CD4-positive, alpha-beta T cell (primary cell): Measurements from ENCODE around the gene SLC66A3. TPM values are rescaled to one million over a fixed set of nuclear protein-coding genes. Genes with fewer than 3 reads are reported as not detected.

Source experiments
- ATAC-seq: fragments of 200-7000 bp; cut with Tn5 transposase; one replicate; pipeline ENCODE4 v1.10.0; 2022; ENCODE audit warnings: mild to moderate bottlenecking; ENCODE audit not compliant: poor library complexity
- CTCF ChIA-PET: fragments of 350-600 bp; sonication (Branson Sonifier 250); formaldehyde crosslinking; loops from one replicate; lab custom pipeline; 2021; ENCODE audit warnings: antibody characterized with exemption, inconsistent platforms; lab: Charles Lee
- POLR2A ChIA-PET: fragments of 350-600 bp; sonication (Branson Sonifier 250); formaldehyde crosslinking; loops from one replicate; lab custom pipeline; 2021; ENCODE audit warnings: antibody characterized with exemption, inconsistent platforms; lab: Charles Lee
- DNase-seq, 14 experiments: peaks; one replicate each; pipeline ENCODE4 v3.0.0-alpha.2; 2013 to 2020; ENCODE audit warnings: mixed read lengths in 2 of 14
- H3K27ac ChIP-seq, 2 donors: one replicate each; pipeline versions ENCODE4 v1.5.1 to v1.7.0; 2013; ENCODE audit warnings: low read length in 2 of 2, low read depth in 1 of 2, mild to moderate bottlenecking in 1 of 2
- H3K27me3 ChIP-seq, 2 experiments: 1 replicate in 1 of 2; 2 replicates in 1 of 2; pipeline versions ENCODE4 v1.6.1 to v1.7.0; 2013; ENCODE audit warnings: low read length in 2 of 2, control low read depth in 1 of 2, mild to moderate bottlenecking in 1 of 2, moderate library complexity in 1 of 2; ENCODE audit not compliant: insufficient read depth in 2 of 2, control insufficient read depth in 1 of 2
- H3K36me3 ChIP-seq: one replicate; pipeline ENCODE4 v1.6.1; 2013; ENCODE audit warnings: low read length, control low read depth; ENCODE audit not compliant: insufficient read depth
- H3K4me1 ChIP-seq: one replicate; pipeline ENCODE4 v1.6.1; 2013; ENCODE audit warnings: low read length, control low read depth; ENCODE audit not compliant: insufficient read depth
- H3K4me3 ChIP-seq: one replicate; pipeline ENCODE4 v1.5.1; 2013; ENCODE audit warnings: mild to moderate bottlenecking, low read length, moderate library complexity
- H3K9me3 ChIP-seq, 2 experiments: 1 replicate in 1 of 2; 2 replicates in 1 of 2; pipeline versions ENCODE4 v1.6.1 to v1.7.0; 2013; ENCODE audit warnings: low read length in 2 of 2, mild to moderate bottlenecking in 2 of 2, control low read depth in 1 of 2, moderate library complexity in 1 of 2; ENCODE audit not compliant: control insufficient read depth in 1 of 2, insufficient read depth in 1 of 2
- H3K27ac Mint-ChIP-seq: one replicate; pipeline ENCODE4 v1.8.0; 2020; ENCODE audit warnings: mixed read lengths
- H3K27me3 Mint-ChIP-seq: one replicate; pipeline ENCODE4 v1.8.0; 2021; ENCODE audit warnings: mixed read lengths
- H3K36me3 Mint-ChIP-seq: one replicate; pipeline ENCODE4 v1.8.0; 2021; ENCODE audit warnings: low read depth, mixed read lengths
- H3K4me1 Mint-ChIP-seq: one replicate; pipeline ENCODE4 v1.8.0; 2021; ENCODE audit warnings: low read depth, mixed read lengths
- H3K4me3 Mint-ChIP-seq: one replicate; pipeline ENCODE4 v1.8.0; 2020; ENCODE audit warnings: mild to moderate bottlenecking, mixed read lengths
- H3K9me3 Mint-ChIP-seq: one replicate; pipeline ENCODE4 v1.8.0; 2020; ENCODE audit warnings: mixed read lengths
- intact Hi-C, 2 experiments: fragments of 100-400 bp; cut with DNase I in 1 of 2; cut with micrococcal nuclease in 1 of 2; formaldehyde crosslinking; loops; one replicate each; pipeline versions ENCODE4 v1.15.1 to v1.9.0; 2023 to 2025; cut with DNase I, micrococcal nuclease
- total RNA-seq, 174 experiments: library from RNA in 2 of 174; stranded (reverse) in 2 of 174; gene quantifications; one replicate each; pipeline ENCODE4 v1.2.3 and lab custom pipeline; 2021 to 2026
- TF ChIP-seq, protein P1 (sequence below): fragments of 200-600 bp; IDR thresholded peaks from one replicate; pipeline ENCODE4 v1.8.0; 2022; ENCODE audit warnings: antibody characterized with exemption, mild to moderate bottlenecking

SLC66A3 gene
- total RNA-seq, 2 experiments from 2014 or later, result 6.9 to 7.3 TPM

DNA sequence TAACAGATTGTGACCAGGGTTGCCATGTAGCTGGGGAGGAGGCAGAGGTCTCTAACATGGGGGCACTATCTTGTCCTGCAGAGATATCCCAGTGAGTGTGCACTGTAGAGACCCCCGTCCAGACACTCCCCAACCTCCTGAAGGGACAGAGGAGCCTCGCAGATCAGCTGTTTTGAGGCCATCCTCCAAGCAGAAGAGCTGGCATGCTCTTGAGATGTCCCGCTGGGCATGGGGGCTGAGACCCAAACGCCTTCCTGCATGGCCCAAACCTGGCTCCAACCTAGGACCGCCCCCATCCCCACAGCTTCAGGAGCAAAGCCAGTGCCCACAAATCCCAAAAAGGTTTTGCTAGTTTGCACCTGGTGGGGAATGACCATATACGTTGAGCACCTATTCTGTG lies 2.7 kb upstream of the SLC66A3 start:
- peaks cover 26% of the 10 kb centered on the region for H3K4me1 ChIP-seq
- CTCF ChIA-PET, result interaction anchor here (0.6 to 1.6 kb wide), 2 partner anchors 10 to 20 kb away, joined by 3 to 10 read pairs; a partner anchor contains a TSS
- peaks cover 0 to 2% of the 10 kb centered on the region in 2 experiments for H3K9me3 ChIP-seq
- Mint-ChIP-seq H3K4me1 (peaks cover 23% of the 10 kb centered on the region), H3K27ac (no peak overlapping the region), H3K36me3 (no peaks in the 10 kb centered on the region), H3K9me3 (no peaks in the 10 kb centered on the region), H3K4me3 (no peak overlapping the region), H3K27me3 (no peaks in the 10 kb centered on the region)
- TF ChIP-seq, protein P1, sequence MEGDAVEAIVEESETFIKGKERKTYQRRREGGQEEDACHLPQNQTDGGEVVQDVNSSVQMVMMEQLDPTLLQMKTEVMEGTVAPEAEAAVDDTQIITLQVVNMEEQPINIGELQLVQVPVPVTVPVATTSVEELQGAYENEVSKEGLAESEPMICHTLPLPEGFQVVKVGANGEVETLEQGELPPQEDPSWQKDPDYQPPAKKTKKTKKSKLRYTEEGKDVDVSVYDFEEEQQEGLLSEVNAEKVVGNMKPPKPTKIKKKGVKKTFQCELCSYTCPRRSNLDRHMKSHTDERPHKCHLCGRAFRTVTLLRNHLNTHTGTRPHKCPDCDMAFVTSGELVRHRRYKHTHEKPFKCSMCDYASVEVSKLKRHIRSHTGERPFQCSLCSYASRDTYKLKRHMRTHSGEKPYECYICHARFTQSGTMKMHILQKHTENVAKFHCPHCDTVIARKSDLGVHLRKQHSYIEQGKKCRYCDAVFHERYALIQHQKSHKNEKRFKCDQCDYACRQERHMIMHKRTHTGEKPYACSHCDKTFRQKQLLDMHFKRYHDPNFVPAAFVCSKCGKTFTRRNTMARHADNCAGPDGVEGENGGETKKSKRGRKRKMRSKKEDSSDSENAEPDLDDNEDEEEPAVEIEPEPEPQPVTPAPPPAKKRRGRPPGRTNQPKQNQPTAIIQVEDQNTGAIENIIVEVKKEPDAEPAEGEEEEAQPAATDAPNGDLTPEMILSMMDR, result no peak
- H3K27ac ChIP-seq, result no peak overlapping the region
- H3K4me3 ChIP-seq, result no peak overlapping the region
- DNase-seq (no peak), ATAC-seq (no peak)
- H3K36me3 ChIP-seq, result no peaks in the 10 kb centered on the region
- POLR2A ChIA-PET, result no interaction called here
- no peaks in the 10 kb centered on the region for H3K27me3 ChIP-seq
- intact Hi-C loops, result loop anchor here (2.0 to 10.0 kb wide), 6 partner anchors 18 to 622 kb away; partner anchors contain the start of genes NOL10 (in 1 of the 2) and ROCK2 (in 1 of the 2)

DNA sequence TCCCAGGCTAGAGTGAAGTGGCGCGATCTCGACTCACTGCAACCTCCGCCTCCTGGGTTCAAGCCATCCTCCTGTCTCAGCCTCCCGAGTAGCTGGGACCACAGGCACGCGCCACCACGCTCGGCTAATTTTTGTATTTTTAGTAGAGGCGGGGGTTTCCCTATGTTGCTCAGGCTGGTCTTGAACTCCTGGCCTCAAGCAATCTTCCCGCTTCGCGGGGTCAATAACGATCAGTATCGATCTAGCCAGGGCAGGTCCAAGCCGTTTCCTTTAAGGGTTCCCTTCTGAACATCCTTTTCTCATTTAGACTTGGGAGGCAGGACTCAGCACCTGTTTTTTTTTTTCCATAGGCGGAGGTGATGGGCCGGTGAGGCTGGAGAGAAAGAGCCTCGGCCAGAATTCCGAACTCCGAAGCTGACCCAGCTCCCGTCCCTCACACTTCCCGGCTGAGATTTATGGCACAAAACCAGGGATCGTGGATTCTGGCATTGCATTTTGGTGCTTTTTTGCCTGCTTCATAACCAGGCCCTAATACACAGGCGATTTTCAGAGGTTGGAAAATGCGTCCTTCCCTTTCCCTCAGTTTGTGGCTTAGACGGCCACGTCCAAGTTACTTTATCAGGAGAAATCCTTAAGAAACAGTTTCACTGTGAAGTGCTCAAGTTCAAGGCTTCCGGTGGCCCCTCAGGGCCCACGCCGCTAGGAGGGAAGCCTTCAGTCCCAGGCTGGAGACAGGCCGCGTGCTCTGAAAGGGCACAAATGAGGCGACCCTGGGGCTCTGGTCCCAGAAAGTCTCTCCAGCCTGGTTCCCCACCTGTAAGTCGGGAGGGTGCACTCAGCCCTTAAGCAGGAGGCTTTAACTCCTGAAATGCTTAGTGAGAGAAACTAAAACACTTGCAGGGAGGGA lies 998 bp upstream of the SLC66A3 start:
- H3K27ac Mint-ChIP-seq, result peak overlapping the region; percentile 90
- H3K36me3 ChIP-seq, result no peaks in the 10 kb centered on the region
- CTCF ChIA-PET, result interaction anchor here (0.6 to 1.5 kb wide), 3 partner anchors 23 to 64 kb away, joined by 3 to 6 read pairs (median 3); no protein-coding TSS in a partner anchor

GRCh38 chr2:11154923-11155380 lies 315 bp upstream of the SLC66A3 start:
- Histone ChIP-seq H3K27me3 (no peaks in the 10 kb centered on the region), H3K9me3 (no peaks in the 10 kb centered on the region), H3K36me3 (no peaks in the 10 kb centered on the region), H3K4me3 (peak overlapping the region; percentile 60), H3K27ac (peak overlapping the region; percentile 74 to 78), H3K4me1 (peaks cover 34% of the 10 kb centered on the region)
- no peaks in the 10 kb centered on the region for H3K36me3 Mint-ChIP-seq
- TF ChIP-seq, protein P1, result no peak
- CTCF ChIA-PET, result interaction anchor here (1.1 to 1.5 kb wide), 4 partner anchors 22 to 323 kb away, joined by 3 to 7 read pairs (median 6); a partner anchor contains a TSS
- H3K4me3 Mint-ChIP-seq, result peak overlapping the region; percentile 92
- no peaks in the 10 kb centered on the region for H3K27me3 Mint-ChIP-seq
- intact Hi-C loops, result loop anchor here (1.0 to 10.0 kb wide), 8 partner anchors 23 to 620 kb away; partner anchors contain the start of genes LPIN1 (in 1 of the 2), NOL10 (in 1 of the 2) and ROCK2 (in 1 of the 2)
- peak; percentile 97 to 99 (median 99) for DNase-seq
- H3K4me1 Mint-ChIP-seq, result peaks cover 24% of the 10 kb centered on the region
- ATAC-seq, result peak; percentile 89
- no peaks in the 10 kb centered on the region for H3K9me3 Mint-ChIP-seq
- POLR2A ChIA-PET, result interaction anchor here (0.8 to 3.5 kb wide), 11 partner anchors 11 to 1562 kb away, joined by 3 to 64 read pairs (median 3); partner anchors contain the start of genes E2F6, PDIA6 and ROCK2
- H3K27ac Mint-ChIP-seq, result peak overlapping the region; percentile 90

More for the DNA sequence above, 998 bp upstream of the SLC66A3 start:
- no peaks in the 10 kb centered on the region for H3K27me3 Mint-ChIP-seq
- Histone ChIP-seq H3K9me3 (no peaks in the 10 kb centered on the region), H3K4me3 (peak overlapping the region; percentile 60), H3K27me3 (no peaks in the 10 kb centered on the region), H3K4me1 (peaks cover 28% of the 10 kb centered on the region), H3K27ac (peak overlapping the region; percentile 74 to 78)
- no peaks in the 10 kb centered on the region for H3K9me3 Mint-ChIP-seq
- H3K36me3 Mint-ChIP-seq, result no peaks in the 10 kb centered on the region
- ATAC-seq, result peak; percentile 1
- peak in 3 of 14 experiments; percentile 10 to 41 (median 14) for DNase-seq
- TF ChIP-seq, protein P1, result no peak
- intact Hi-C loops, result loop anchor here (5.0 to 10.0 kb wide), 5 partner anchors 191 to 621 kb away; partner anchors contain the start of genes NOL10 (in 1 of the 2) and ROCK2 (in 1 of the 2)
- H3K4me1 Mint-ChIP-seq, result peaks cover 23% of the 10 kb centered on the region
- H3K4me3 Mint-ChIP-seq, result peak overlapping the region; percentile 92
- POLR2A ChIA-PET, result interaction anchor here (0.8 to 3.5 kb wide), 9 partner anchors 10 to 1563 kb away, joined by 3 to 64 read pairs (median 3); partner anchors contain the start of genes E2F6, PDIA6 and ROCK2
